ENCODE data around the gene EP400.

The EP400 gene

GRCh38 chr12:132000286-132000872 lies 50.6 kb downstream of the EP400 start:
- Histone ChIP-seq H3K27ac (no peak overlapping the region), H3K4me3 (no peak overlapping the region)
- TF ChIP-seq, protein P1, sequence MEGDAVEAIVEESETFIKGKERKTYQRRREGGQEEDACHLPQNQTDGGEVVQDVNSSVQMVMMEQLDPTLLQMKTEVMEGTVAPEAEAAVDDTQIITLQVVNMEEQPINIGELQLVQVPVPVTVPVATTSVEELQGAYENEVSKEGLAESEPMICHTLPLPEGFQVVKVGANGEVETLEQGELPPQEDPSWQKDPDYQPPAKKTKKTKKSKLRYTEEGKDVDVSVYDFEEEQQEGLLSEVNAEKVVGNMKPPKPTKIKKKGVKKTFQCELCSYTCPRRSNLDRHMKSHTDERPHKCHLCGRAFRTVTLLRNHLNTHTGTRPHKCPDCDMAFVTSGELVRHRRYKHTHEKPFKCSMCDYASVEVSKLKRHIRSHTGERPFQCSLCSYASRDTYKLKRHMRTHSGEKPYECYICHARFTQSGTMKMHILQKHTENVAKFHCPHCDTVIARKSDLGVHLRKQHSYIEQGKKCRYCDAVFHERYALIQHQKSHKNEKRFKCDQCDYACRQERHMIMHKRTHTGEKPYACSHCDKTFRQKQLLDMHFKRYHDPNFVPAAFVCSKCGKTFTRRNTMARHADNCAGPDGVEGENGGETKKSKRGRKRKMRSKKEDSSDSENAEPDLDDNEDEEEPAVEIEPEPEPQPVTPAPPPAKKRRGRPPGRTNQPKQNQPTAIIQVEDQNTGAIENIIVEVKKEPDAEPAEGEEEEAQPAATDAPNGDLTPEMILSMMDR (IDR thresholded peaks at IDR 0.05): no peak
- DNase-seq (ENCODE audit: low spot score): no peak

DNA sequence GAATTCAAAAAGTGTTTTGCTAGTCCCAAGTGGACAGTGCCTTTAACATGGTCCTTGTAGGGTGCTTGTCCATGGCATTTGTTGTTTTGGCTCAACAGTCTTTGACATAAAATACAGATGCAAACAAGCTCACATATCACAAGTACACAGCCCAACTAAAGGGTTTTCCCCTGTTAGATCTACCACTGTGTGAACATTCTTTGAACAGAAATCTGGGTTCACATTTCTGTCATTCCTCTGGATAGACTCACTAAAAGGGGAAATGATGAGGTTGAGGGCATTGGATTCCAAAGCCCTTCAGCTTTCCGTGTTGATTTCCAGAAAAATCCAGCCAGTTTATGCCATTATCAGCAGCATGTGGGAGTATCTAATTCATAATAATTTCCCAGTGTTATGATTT lies 54.1 kb downstream of the EP400 start:
- TF ChIP-seq, protein P1 (IDR thresholded peaks at IDR 0.05): no peak
- H3K27ac ChIP-seq: no peak overlapping the region
- no peak for DNase-seq (ENCODE audit: low spot score)
- H3K4me3 ChIP-seq: no peak overlapping the region

GRCh38 chr12:132004946-132005345 lies 55.2 kb downstream of the EP400 start:
- no peak for DNase-seq (ENCODE audit: low spot score)
- TF ChIP-seq, protein P1 (IDR thresholded peaks at IDR 0.05): no peak
- Histone ChIP-seq H3K27ac (no peak overlapping the region), H3K4me3 (no peak overlapping the region)

- DNase-seq (ENCODE audit: low spot score): no peak
- Histone ChIP-seq H3K4me3 (no peak overlapping the region), H3K27ac (no peak overlapping the region)
- TF ChIP-seq, protein P1 (IDR thresholded peaks at IDR 0.05): no peak
Observed at GRCh38 chr12:132006056-132006680, 56.4 kb downstream of the EP400 start.

- H3K4me3 ChIP-seq: no peak overlapping the region
- TF ChIP-seq, protein P1 (IDR thresholded peaks at IDR 0.05): no peak
- H3K27ac ChIP-seq: no peak overlapping the region
- no peak for DNase-seq (ENCODE audit: low spot score)
Observed at GRCh38 chr12:132007041-132007440, 57.3 kb downstream of the EP400 start.

- Histone ChIP-seq H3K27ac (no peak overlapping the region), H3K4me3 (no peak overlapping the region)
- no peak for DNase-seq (ENCODE audit: low spot score)
- TF ChIP-seq, protein P1 (IDR thresholded peaks at IDR 0.05): no peak
Observed at GRCh38 chr12:132009336-132009859, 59.7 kb downstream of the EP400 start.
